Transverse colon (tissue), 4 donors: ENCODE measurements around the gene CHRD. TPM values are rescaled to one million over a fixed set of nuclear protein-coding genes. Genes with fewer than 3 reads are reported as not detected.
"Not testable (repeated sequence)": the region's sequence is repeated elsewhere in the genome, so short reads cannot be mapped to it uniquely, and the experiment has no call there.

ENCODE experiments used
- DNase-seq: peaks from one replicate; pipeline ENCODE4 v3.0.0-alpha.2; 2019
- H3K27ac ChIP-seq, 4 donors: fragments of 200-600 bp; sonication (generic); 2 replicates each; pipeline ENCODE4 v1.5.1; 2016 to 2018; ENCODE audit warnings: inconsistent platforms in 4 of 4
- H3K27me3 ChIP-seq: fragments of 200-600 bp; sonication (generic); 2 replicates; pipeline ENCODE4 v1.5.1; 2017; ENCODE audit warnings: inconsistent platforms
- H3K36me3 ChIP-seq, 4 donors: fragments of 200-600 bp; sonication (generic); 2 replicates each; pipeline ENCODE4 v1.5.1; 2017 to 2019; ENCODE audit warnings: inconsistent platforms in 4 of 4
- H3K4me1 ChIP-seq, 4 donors: fragments of 200-600 bp; sonication (generic); 2 replicates each; pipeline ENCODE4 v1.5.1; 2017 to 2020; ENCODE audit warnings: inconsistent platforms in 4 of 4
- H3K4me3 ChIP-seq, 4 donors: fragments of 200-600 bp; sonication (generic); 1 replicate in 1 of 4; 2 replicates in 3 of 4; pipeline versions ENCODE4 v1.5.1 to v1.6.1; 2017 to 2019; ENCODE audit warnings: inconsistent platforms in 4 of 4
- H3K9me3 ChIP-seq, 2 donors: fragments of 200-600 bp; sonication (generic); 2 replicates each; pipeline ENCODE4 v1.5.1; 2017 to 2019; ENCODE audit warnings: inconsistent platforms in 2 of 2
- EP300 ChIP-seq: sonication (generic); formaldehyde crosslinking; IDR thresholded peaks from one replicate; pipeline ENCODE4 v1.6.1; 2017; ENCODE audit warnings: antibody characterized with exemption, low read depth
- POLR2A ChIP-seq: fragments of 450-650 bp; IDR thresholded peaks from one replicate; pipeline ENCODE4 v1.6.1; 2016; ENCODE audit warnings: antibody characterized with exemption, mild to moderate bottlenecking, moderate library complexity
- POLR2AphosphoS5 ChIP-seq, 3 donors: sonication (generic); formaldehyde crosslinking; IDR thresholded peaks; one replicate each; pipeline ENCODE4 v1.6.1; 2016; ENCODE audit warnings: antibody characterized with exemption in 3 of 3
- WGBS, 2 donors: methylation state at CpG; one replicate each; pipeline ENCODE4 v1.1.5; 2018; ENCODE audit warnings: low coverage in 1 of 2; 5-methylcytosine and 5-hydroxymethylcytosine counted together
- in situ Hi-C, 4 donors: fragments of 200-750 bp; cut with MboI; loops; one replicate each; pipeline versions ENCODE4 v1.15.0 to v1.15.1; 2017; ENCODE audit warnings: low sequenced_read_pairs in 3 of 4, low pct_ligation_motif_present in 1 of 4, low pct_unique_long_range_greater_than_20kb in 1 of 4
- intact Hi-C: fragments of 100-400 bp; cut with DNase I; formaldehyde crosslinking; loops from one replicate; pipeline ENCODE4 v1.15.1; 2023; ENCODE audit warnings: low total_unique reads
- total RNA-seq, 4 donors: library from RNA; depleted of rRNA; stranded (reverse); fragments of >200 nt; gene quantifications; one replicate each; pipeline ENCODE4 v1.1.0, GENCODE V29; 2016
- TF ChIP-seq, protein P1 (sequence below), 5 experiments: fragments of 200-600 bp in 3 of 5; fragments of 450-650 bp in 2 of 5; sonication (generic) in 3 of 5; IDR thresholded peaks; 1 replicate in 2 of 5; 2 replicates in 3 of 5; pipeline ENCODE4 v1.5.1; 2016 to 2017; ENCODE audit warnings: antibody characterized with exemption in 5 of 5, inconsistent platforms in 3 of 5, mild to moderate bottlenecking in 2 of 5, moderate library complexity in 1 of 5

The CHRD gene
- total RNA-seq, 4 donors from 2014 or later, result 1.9 to 7.0 (median 4.5) TPM

DNA sequence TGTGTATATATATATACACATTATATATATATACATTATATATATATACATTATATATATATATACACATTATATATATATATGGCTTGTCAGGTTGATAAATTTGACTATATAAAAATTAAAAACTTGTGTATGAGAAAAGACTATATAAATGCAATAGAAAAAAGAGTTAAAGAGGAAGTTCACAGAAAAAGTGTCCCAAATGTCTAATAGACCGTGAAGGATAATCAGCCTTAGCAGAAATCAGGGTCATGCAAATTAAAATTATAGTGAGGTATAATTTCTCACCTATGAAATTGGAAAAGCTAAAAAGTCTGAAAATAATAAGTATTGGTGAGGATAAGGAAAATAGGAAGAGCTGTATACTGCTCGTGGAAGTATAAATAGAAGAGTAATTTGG lies 51.1 kb downstream of the CHRD start:
- no peak for DNase-seq
- intact Hi-C loops (no loop called here), in situ Hi-C loops (no loop called here)
- TF ChIP-seq EP300 (no peak), POLR2A (no peak), POLR2AphosphoS5 (IDR thresholded peaks at IDR 0.05) (no peak)
- TF ChIP-seq, protein P1, sequence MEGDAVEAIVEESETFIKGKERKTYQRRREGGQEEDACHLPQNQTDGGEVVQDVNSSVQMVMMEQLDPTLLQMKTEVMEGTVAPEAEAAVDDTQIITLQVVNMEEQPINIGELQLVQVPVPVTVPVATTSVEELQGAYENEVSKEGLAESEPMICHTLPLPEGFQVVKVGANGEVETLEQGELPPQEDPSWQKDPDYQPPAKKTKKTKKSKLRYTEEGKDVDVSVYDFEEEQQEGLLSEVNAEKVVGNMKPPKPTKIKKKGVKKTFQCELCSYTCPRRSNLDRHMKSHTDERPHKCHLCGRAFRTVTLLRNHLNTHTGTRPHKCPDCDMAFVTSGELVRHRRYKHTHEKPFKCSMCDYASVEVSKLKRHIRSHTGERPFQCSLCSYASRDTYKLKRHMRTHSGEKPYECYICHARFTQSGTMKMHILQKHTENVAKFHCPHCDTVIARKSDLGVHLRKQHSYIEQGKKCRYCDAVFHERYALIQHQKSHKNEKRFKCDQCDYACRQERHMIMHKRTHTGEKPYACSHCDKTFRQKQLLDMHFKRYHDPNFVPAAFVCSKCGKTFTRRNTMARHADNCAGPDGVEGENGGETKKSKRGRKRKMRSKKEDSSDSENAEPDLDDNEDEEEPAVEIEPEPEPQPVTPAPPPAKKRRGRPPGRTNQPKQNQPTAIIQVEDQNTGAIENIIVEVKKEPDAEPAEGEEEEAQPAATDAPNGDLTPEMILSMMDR (IDR thresholded peaks at IDR 0.05), result no peak
- WGBS, 2 donors, result 79 to 82% methylated on average over 2 of the region's 2 CpGs
- Histone ChIP-seq H3K27me3 (no peaks in the 10 kb centered on the region), H3K4me3 (no peak overlapping the region), H3K36me3 (no peaks in the 10 kb centered on the region), H3K27ac (no peak overlapping the region), H3K4me1 (no peaks in the 10 kb centered on the region), H3K9me3 (no peaks in the 10 kb centered on the region)

DNA sequence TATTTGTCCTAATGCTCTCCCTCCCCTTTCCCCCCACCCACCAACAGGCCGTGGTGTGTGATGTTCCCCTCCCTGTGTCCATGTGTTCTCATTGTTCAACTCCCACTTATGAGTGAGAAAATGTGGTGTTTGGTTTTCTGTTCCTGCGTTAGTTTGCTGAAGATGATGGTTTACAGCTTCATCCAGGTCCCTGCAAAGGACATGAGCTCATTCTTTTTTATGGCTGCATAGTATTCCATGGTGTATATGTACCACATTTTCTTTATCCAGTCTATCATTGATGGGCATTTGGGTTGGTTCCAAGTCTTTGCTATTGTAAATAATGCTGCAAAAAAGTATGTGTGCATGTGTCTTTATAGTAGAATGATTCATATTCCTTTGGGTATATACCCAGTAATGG lies 53.3 kb downstream of the CHRD start:
- intact Hi-C loops, H3K4me3 ChIP-seq, DNase-seq, H3K9me3 ChIP-seq, H3K4me1 ChIP-seq, H3K27me3 ChIP-seq, H3K27ac ChIP-seq, in situ Hi-C loops, H3K36me3 ChIP-seq: not testable (repeated sequence)
- 70 to 81% methylated on average over 2 of the region's 2 CpGs for WGBS, 2 donors

DNA sequence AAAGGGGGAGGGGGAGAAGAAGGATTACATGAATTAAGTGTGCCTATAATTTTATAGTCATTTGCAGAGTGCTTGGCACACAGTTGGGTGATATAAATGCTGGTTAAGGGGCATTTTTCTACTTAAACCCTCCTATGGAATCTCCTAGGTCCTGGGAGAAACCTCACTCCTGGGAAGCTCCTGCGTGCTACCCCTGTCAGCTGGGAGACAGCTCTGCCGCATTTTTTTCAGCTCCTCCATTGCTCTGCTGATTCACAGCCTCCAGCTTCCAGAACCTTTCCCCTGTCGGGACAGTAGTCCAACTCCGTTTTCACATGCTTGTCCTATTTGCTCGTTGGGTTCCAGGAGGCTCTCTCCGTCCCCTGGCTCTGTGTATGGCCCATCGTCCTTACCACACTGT lies 59.2 kb downstream of the CHRD start:
- in situ Hi-C loops (no loop called here), intact Hi-C loops (no loop called here)
- Histone ChIP-seq H3K27me3 (no peaks in the 10 kb centered on the region), H3K4me3 (no peak overlapping the region), H3K27ac (no peak overlapping the region), H3K4me1 (no peaks in the 10 kb centered on the region), H3K36me3 (no peaks in the 10 kb centered on the region), H3K9me3 (peaks cover 5 to 6% of the 10 kb centered on the region in 2 donors)
- DNase-seq, result no peak
- 75 to 80% methylated on average over 1 to 7 of the region's 7 CpGs for WGBS, 2 donors
- TF ChIP-seq POLR2AphosphoS5 (IDR thresholded peaks at IDR 0.05), result no peak
- TF ChIP-seq POLR2A, result no peak
- TF ChIP-seq, protein P1 (IDR thresholded peaks at IDR 0.05), result no peak
- TF ChIP-seq EP300, result no peak

Other genes starting within 250 kb of the CHRD start
- gene EIF2B5, start 244.7 kb upstream of the CHRD start, total RNA-seq, result 10 to 100 TPM; 45.1 to 49.7 (median 48.1) TPM
- 100 to 1,000 TPM in 1 of 4 donors, 10 to 100 TPM in 3; 54.1 to 174 (median 65.7) TPM for gene DVL3, start 224.7 kb upstream of the CHRD start, total RNA-seq
- 100 to 1,000 TPM; 153 to 318 (median 182) TPM for gene AP2M1, start 205.2 kb upstream of the CHRD start, total RNA-seq
- 100 to 1,000 TPM in 2 of 4 donors, 10 to 100 TPM in 2; 58.6 to 286 (median 133) TPM for gene ABCF3, start 193.9 kb upstream of the CHRD start, total RNA-seq
- 1 to 10 TPM in 2 of 4 donors, under 1 TPM in 1, not detected in 1; 0.95 to 5.0 (median 1.4) TPM for gene VWA5B2, start 150.5 kb upstream of the CHRD start, total RNA-seq
- gene ALG3, start 131.1 kb upstream of the CHRD start, total RNA-seq, result 10 to 100 TPM; 37.3 to 67.3 (median 52.2) TPM
- gene EEF1AKMT4, start 130.4 kb upstream of the CHRD start, total RNA-seq, result 1 to 10 TPM in 3 of 4 donors, not detected in 1; 4.0 to 7.3 (median 5.9) TPM
- not detected for gene CAMK2N2, start 118.5 kb upstream of the CHRD start, total RNA-seq
- gene ECE2, start 104.0 kb upstream of the CHRD start, total RNA-seq, result not detected
- gene PSMD2, start 80.8 kb upstream of the CHRD start, total RNA-seq, result 100 to 1,000 TPM in 3 of 4 donors, 10 to 100 TPM in 1; 63.6 to 234 (median 195) TPM
- gene EIF4G1, start 65.4 kb upstream of the CHRD start, total RNA-seq, result 100 to 1,000 TPM; 135 to 453 (median 217) TPM
- gene FAM131A, start 42.5 kb upstream of the CHRD start, total RNA-seq, result 10 to 100 TPM; 18.5 to 41.1 (median 28.8) TPM
- gene CLCN2, start 18.4 kb upstream of the CHRD start, total RNA-seq, result 100 to 1,000 TPM in 1 of 4 donors, 10 to 100 TPM in 3; 13.7 to 246 (median 73.1) TPM
- gene POLR2H, start 18.3 kb upstream of the CHRD start, total RNA-seq, result 100 to 1,000 TPM in 3 of 4 donors, 10 to 100 TPM in 1; 74.4 to 206 (median 146) TPM
- gene THPO, start 1.8 kb upstream of the CHRD start, total RNA-seq, result not detected
- 10 to 100 TPM in 1 of 4 donors, 1 to 10 TPM in 3; 4.1 to 17.7 (median 6.7) TPM for gene EPHB3, start 181.7 kb downstream of the CHRD start, total RNA-seq